SK-N-SH treated with all-trans-retinoic acid at 6 μM for 48 hours (cell line): ENCODE data around the gene ABL2.

Experiments
- ATAC-seq: fragments of 200-7000 bp; cut with Tn5 transposase; 3 replicates; pipeline ENCODE4 v1.9.1; 2020; ENCODE audit warnings: mild to moderate bottlenecking, moderate library complexity
- ARNTL ChIP-seq: fragments of 450-650 bp; formaldehyde crosslinking; IDR thresholded peaks from 2 replicates; pipeline ENCODE4 v1.5.0; 2020; ENCODE audit warnings: low read depth, mild to moderate bottlenecking, moderate library complexity, borderline replicate concordance
- CREB5 ChIP-seq: fragments of 250-450 bp; sonication (Bioruptor Pico); IDR thresholded peaks from 2 replicates; pipeline ENCODE4 v1.5.1; 2020; ENCODE audit warnings: low read depth, mild to moderate bottlenecking, moderate library complexity
- CSDC2 ChIP-seq: fragments of 250-450 bp; sonication (Bioruptor Pico); IDR thresholded peaks from 2 replicates; pipeline ENCODE4 v1.5.0; 2020; ENCODE audit warnings: mild to moderate bottlenecking, moderate library complexity
- GLIS3 ChIP-seq: fragments of 250-450 bp; sonication (Bioruptor Pico); IDR thresholded peaks from 2 replicates; pipeline ENCODE4 v1.5.0; 2020; ENCODE audit warnings: mild to moderate bottlenecking, moderate library complexity
- ISL1 ChIP-seq: fragments of 250-450 bp; sonication (Bioruptor Pico); IDR thresholded peaks from 2 replicates; pipeline ENCODE4 v2.1.2; 2022; ENCODE audit warnings: mild to moderate bottlenecking, moderate library complexity
- OSR1 ChIP-seq: fragments of 250-450 bp; sonication (Bioruptor Pico); IDR thresholded peaks from 2 replicates; pipeline ENCODE4 v1.8.0; 2022; ENCODE audit warnings: moderate library complexity, mild to moderate bottlenecking, inconsistent platforms
- PATZ1 ChIP-seq: fragments of 250-450 bp; sonication (Bioruptor Pico); IDR thresholded peaks from 2 replicates; pipeline ENCODE4 v1.8.0; 2020; ENCODE audit warnings: mild to moderate bottlenecking, moderate library complexity, borderline replicate concordance
- PPARA ChIP-seq: fragments of 250-450 bp; sonication (Bioruptor Pico); IDR thresholded peaks from 2 replicates; pipeline ENCODE4 v1.5.0; 2020; ENCODE audit warnings: mild to moderate bottlenecking, borderline replicate concordance
- RARB ChIP-seq: fragments of 250-450 bp; sonication (Bioruptor Pico); IDR thresholded peaks from 2 replicates; pipeline ENCODE4 v1.8.0; 2021; ENCODE audit warnings: mild to moderate bottlenecking, moderate library complexity
- SNAI2 ChIP-seq: fragments of 250-450 bp; sonication (Bioruptor Pico); IDR thresholded peaks from 2 replicates; pipeline ENCODE4 v1.5.0; 2020; ENCODE audit warnings: mild to moderate bottlenecking, moderate library complexity
- TCF4 ChIP-seq: fragments of 250-450 bp; sonication (Bioruptor Pico); IDR thresholded peaks from 2 replicates; pipeline ENCODE4 v1.8.0; 2021; ENCODE audit warnings: mild to moderate bottlenecking, moderate library complexity, borderline replicate concordance
- TSHZ2 ChIP-seq: fragments of 250-450 bp; sonication (Bioruptor Pico); IDR thresholded peaks from 2 replicates; pipeline ENCODE4 v1.5.0; 2020; ENCODE audit warnings: mild to moderate bottlenecking, moderate library complexity
- ZFP3 ChIP-seq: fragments of 250-450 bp; sonication (Bioruptor Pico); IDR thresholded peaks from 2 replicates; pipeline ENCODE4 v1.5.0; 2020; ENCODE audit warnings: mild to moderate bottlenecking, moderate library complexity
- ZFP30 ChIP-seq: fragments of 450-650 bp; formaldehyde crosslinking; IDR thresholded peaks from 2 replicates; pipeline ENCODE4 v1.5.0; 2022; ENCODE audit warnings: mild to moderate bottlenecking, moderate library complexity
- ZNF565 ChIP-seq: fragments of 450-650 bp; formaldehyde crosslinking; conservative IDR thresholded peaks from 2 replicates; pipeline ENCODE4 v1.5.0; 2020; ENCODE audit warnings: low read depth, mild to moderate bottlenecking, moderate library complexity
- ZNF70 ChIP-seq: fragments of 450-650 bp; formaldehyde crosslinking; IDR thresholded peaks from 2 replicates; pipeline ENCODE4 v1.5.0; 2020; ENCODE audit warnings: mild to moderate bottlenecking, moderate library complexity
- TF ChIP-seq, protein P1 (sequence below): fragments of 250-450 bp; sonication (Bioruptor Pico); IDR thresholded peaks from 2 replicates; pipeline ENCODE4 v1.8.0; 2021; ENCODE audit warnings: low read depth, mild to moderate bottlenecking, moderate library complexity, borderline replicate concordance

The ABL2 gene

GRCh38 chr1:179208681-179209477, 20.6 kb downstream of the ABL2 start:
- no peak for TF ChIP-seq PPARA (CRISPR knock-in tag)
- TF ChIP-seq ZNF70 (CRISPR knock-in tag) = no peak
- TF ChIP-seq ZNF565 = no peak
- no peak for TF ChIP-seq TSHZ2 (CRISPR knock-in tag)
- no peak for TF ChIP-seq SNAI2 (CRISPR knock-in tag)
- no peak for TF ChIP-seq PATZ1
- no peak for TF ChIP-seq OSR1 (CRISPR knock-in tag)
- no peak for TF ChIP-seq ISL1 (CRISPR knock-in tag)
- TF ChIP-seq ZFP3 = no peak
- TF ChIP-seq TCF4 = no peak
- TF ChIP-seq CREB5 (CRISPR knock-in tag) = no peak
- TF ChIP-seq RARB (CRISPR knock-in tag) = no peak
- ATAC-seq = no peak

- TF ChIP-seq PATZ1 (no peak), GLIS3 (CRISPR knock-in tag) (no peak), SNAI2 (CRISPR knock-in tag) (no peak), ZNF70 (CRISPR knock-in tag) (no peak), ZFP30 (CRISPR knock-in tag) (no peak)
These were observed 22.7 kb downstream of the ABL2 start for GRCh38 chr1:179206812-179207211.

GRCh38 chr1:179205284-179205683, 24.2 kb downstream of the ABL2 start:
- TF ChIP-seq ARNTL (CRISPR knock-in tag) = no peak
- TF ChIP-seq, protein P1, sequence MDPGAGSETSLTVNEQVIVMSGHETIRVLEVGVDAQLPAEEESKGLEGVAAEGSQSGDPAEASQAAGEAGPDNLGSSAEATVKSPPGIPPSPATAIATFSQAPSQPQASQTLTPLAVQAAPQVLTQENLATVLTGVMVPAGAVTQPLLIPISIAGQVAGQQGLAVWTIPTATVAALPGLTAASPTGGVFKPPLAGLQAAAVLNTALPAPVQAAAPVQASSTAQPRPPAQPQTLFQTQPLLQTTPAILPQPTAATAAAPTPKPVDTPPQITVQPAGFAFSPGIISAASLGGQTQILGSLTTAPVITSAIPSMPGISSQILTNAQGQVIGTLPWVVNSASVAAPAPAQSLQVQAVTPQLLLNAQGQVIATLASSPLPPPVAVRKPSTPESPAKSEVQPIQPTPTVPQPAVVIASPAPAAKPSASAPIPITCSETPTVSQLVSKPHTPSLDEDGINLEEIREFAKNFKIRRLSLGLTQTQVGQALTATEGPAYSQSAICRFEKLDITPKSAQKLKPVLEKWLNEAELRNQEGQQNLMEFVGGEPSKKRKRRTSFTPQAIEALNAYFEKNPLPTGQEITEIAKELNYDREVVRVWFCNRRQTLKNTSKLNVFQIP (CRISPR knock-in tag) = no peak
- no peak for TF ChIP-seq PPARA (CRISPR knock-in tag)
- no peak for TF ChIP-seq ZFP30 (CRISPR knock-in tag)
- TF ChIP-seq ZNF565 = no peak
- no peak for TF ChIP-seq RARB (CRISPR knock-in tag)
- no peak for TF ChIP-seq CSDC2 (CRISPR knock-in tag)
- no peak for TF ChIP-seq PATZ1
- no peak for TF ChIP-seq GLIS3 (CRISPR knock-in tag)
- ATAC-seq = no peak

More at GRCh38 chr1:179206812-179207211, 22.7 kb downstream of the ABL2 start:
- peak; percentile 28; the same call in 1 of the 3 replicates for ATAC-seq
